ENCODE data around the gene AFP. TPM values are rescaled to one million over a fixed set of nuclear protein-coding genes. Genes with fewer than 3 reads are reported as not detected.
A peak's percentile ranks its signal among the peaks of the same experiment; 100 is the strongest.

Gene AFP
- total and polyA plus RNA-seq, 2 of the 13 experiments (the other 11 are each of a cell fraction or from before 2014, with no cell fraction given) = 9,434 to 13,105 TPM

DNA sequence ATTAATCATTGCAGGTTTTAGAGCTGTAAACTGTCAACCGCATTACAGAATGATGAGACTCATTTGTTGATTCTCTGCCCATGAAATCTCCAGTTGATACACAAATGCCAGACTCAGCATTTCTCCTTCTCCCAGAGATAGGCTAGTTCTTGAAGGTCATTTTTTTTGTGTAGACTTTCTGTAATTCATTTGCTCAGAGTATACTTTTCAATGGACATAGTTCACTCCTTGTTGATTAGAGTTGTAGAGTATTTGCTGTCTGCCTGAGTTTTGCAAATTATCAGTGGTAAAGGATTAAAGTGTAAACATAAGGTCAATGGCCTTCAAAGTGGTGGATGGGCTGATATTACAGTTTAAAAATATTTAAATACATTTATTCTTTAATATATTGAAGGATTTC lies 47.1 kb upstream of the AFP start (continued):
- peak; percentile 88 for TF ChIP-seq CREM (IDR thresholded peaks at IDR 0.05)
- no peak for TF ChIP-seq CREM (CRISPR knock-in tag; IDR thresholded peaks at IDR 0.05)
- TF ChIP-seq HMG20A (CRISPR knock-in tag; IDR thresholded peaks at IDR 0.05; ENCODE audit: borderline replicate concordance) = peak; percentile 83; the same call in 1 of the 2 replicates
- TF ChIP-seq, protein P1, sequence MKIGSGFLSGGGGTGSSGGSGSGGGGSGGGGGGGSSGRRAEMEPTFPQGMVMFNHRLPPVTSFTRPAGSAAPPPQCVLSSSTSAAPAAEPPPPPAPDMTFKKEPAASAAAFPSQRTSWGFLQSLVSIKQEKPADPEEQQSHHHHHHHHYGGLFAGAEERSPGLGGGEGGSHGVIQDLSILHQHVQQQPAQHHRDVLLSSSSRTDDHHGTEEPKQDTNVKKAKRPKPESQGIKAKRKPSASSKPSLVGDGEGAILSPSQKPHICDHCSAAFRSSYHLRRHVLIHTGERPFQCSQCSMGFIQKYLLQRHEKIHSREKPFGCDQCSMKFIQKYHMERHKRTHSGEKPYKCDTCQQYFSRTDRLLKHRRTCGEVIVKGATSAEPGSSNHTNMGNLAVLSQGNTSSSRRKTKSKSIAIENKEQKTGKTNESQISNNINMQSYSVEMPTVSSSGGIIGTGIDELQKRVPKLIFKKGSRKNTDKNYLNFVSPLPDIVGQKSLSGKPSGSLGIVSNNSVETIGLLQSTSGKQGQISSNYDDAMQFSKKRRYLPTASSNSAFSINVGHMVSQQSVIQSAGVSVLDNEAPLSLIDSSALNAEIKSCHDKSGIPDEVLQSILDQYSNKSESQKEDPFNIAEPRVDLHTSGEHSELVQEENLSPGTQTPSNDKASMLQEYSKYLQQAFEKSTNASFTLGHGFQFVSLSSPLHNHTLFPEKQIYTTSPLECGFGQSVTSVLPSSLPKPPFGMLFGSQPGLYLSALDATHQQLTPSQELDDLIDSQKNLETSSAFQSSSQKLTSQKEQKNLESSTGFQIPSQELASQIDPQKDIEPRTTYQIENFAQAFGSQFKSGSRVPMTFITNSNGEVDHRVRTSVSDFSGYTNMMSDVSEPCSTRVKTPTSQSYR (CRISPR knock-in tag; IDR thresholded peaks at IDR 0.05; ENCODE audit: borderline replicate concordance) = peak; percentile 16; the same call in 1 of the 2 replicates
- TF ChIP-seq JUNB (CRISPR knock-in tag; IDR thresholded peaks at IDR 0.05; ENCODE audit: borderline replicate concordance) = no peak
- TF ChIP-seq, protein P2, sequence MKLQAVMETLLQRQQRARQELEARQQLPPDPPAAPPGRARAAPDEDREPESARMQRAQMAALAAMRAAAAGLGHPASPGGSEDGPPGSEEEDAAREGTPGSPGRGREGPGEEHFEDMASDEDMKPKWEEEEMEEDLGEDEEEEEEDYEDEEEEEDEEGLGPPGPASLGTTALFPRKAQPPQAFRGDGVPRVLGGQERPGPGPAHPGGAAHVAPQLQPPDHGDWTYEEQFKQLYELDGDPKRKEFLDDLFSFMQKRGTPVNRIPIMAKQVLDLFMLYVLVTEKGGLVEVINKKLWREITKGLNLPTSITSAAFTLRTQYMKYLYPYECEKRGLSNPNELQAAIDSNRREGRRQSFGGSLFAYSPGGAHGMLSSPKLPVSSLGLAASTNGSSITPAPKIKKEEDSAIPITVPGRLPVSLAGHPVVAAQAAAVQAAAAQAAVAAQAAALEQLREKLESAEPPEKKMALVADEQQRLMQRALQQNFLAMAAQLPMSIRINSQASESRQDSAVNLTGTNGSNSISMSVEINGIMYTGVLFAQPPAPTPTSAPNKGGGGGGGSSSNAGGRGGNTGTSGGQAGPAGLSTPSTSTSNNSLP (IDR thresholded peaks at IDR 0.05; ENCODE audit: low read depth, low read length) = peak; percentile 79
- no peak for TF ChIP-seq WIZ (CRISPR knock-in tag; IDR thresholded peaks at IDR 0.05)
- peak; percentile 48; the same call in 1 of the 2 replicates for TF ChIP-seq DPF2 (CRISPR knock-in tag; IDR thresholded peaks at IDR 0.05; ENCODE audit: borderline replicate concordance, low read depth)
- TF ChIP-seq ZBTB2 (CRISPR knock-in tag; IDR thresholded peaks at IDR 0.05; ENCODE audit: low read depth) = no peak
- peak; percentile 67; the same call in 1 of the 2 replicates for TF ChIP-seq FOXK2 (IDR thresholded peaks at IDR 0.05)
- TF ChIP-seq ZNF652 (CRISPR knock-in tag; IDR thresholded peaks at IDR 0.05; ENCODE audit: borderline replicate concordance, low read depth) = peak; percentile 9; the same call in 1 of the 2 replicates
- no peak for TF ChIP-seq ZNF572 (CRISPR knock-in tag; IDR thresholded peaks at IDR 0.05)
- TF ChIP-seq ZNF460 (CRISPR knock-in tag; IDR thresholded peaks at IDR 0.05; ENCODE audit: borderline replicate concordance) = no peak
- TF ChIP-seq RCOR2 (CRISPR knock-in tag; IDR thresholded peaks at IDR 0.05) = peak; percentile 76
- TF ChIP-seq, protein P3, sequence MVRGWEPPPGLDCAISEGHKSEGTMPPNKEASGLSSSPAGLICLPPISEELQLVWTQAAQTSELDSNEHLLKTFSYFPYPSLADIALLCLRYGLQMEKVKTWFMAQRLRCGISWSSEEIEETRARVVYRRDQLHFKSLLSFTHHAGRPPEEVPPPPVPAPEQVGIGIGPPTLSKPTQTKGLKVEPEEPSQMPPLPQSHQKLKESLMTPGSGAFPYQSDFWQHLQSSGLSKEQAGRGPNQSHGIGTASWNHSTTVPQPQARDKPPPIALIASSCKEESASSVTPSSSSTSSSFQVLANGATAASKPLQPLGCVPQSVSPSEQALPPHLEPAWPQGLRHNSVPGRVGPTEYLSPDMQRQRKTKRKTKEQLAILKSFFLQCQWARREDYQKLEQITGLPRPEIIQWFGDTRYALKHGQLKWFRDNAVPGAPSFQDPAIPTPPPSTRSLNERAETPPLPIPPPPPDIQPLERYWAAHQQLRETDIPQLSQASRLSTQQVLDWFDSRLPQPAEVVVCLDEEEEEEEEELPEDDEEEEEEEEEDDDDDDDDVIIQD (CRISPR knock-in tag; IDR thresholded peaks at IDR 0.05; ENCODE audit: low read depth) = peak; percentile 55; the same call in 1 of the 2 replicates
- TF ChIP-seq HDAC6 (IDR thresholded peaks at IDR 0.05; ENCODE audit: low read depth, low read length) = no peak
- peak; percentile 84; the same call in 1 of the 2 replicates for TF ChIP-seq NCOR1 (IDR thresholded peaks at IDR 0.05; ENCODE audit: borderline replicate concordance, low read length)
- TF ChIP-seq ZNF772 (CRISPR knock-in tag; IDR thresholded peaks at IDR 0.05) = no peak
- TF ChIP-seq, protein P4, sequence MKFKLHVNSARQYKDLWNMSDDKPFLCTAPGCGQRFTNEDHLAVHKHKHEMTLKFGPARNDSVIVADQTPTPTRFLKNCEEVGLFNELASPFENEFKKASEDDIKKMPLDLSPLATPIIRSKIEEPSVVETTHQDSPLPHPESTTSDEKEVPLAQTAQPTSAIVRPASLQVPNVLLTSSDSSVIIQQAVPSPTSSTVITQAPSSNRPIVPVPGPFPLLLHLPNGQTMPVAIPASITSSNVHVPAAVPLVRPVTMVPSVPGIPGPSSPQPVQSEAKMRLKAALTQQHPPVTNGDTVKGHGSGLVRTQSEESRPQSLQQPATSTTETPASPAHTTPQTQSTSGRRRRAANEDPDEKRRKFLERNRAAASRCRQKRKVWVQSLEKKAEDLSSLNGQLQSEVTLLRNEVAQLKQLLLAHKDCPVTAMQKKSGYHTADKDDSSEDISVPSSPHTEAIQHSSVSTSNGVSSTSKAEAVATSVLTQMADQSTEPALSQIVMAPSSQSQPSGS (CRISPR knock-in tag; IDR thresholded peaks at IDR 0.05) = peak; percentile 64; the same call in 1 of the 2 replicates
- peak; percentile 72; the same call in 1 of the 2 replicates for TF ChIP-seq GFI1 (CRISPR knock-in tag; IDR thresholded peaks at IDR 0.05; ENCODE audit: borderline replicate concordance)
- TF ChIP-seq ZNF713 (CRISPR knock-in tag; IDR thresholded peaks at IDR 0.05) = no peak
- no peak for TF ChIP-seq THAP11 (CRISPR knock-in tag; IDR thresholded peaks at IDR 0.05)
- TF ChIP-seq RARA (CRISPR knock-in tag; IDR thresholded peaks at IDR 0.05) = peak; percentile 85
